ENCODE measurements around the gene ZNF827.

Gene ZNF827

GRCh38 chr4:145823743-145824142 is 114.9 kb downstream of the ZNF827 start:
- Histone ChIP-seq H3K36me3 (ENCODE audit: low read depth) (no peaks in the 10 kb centered on the region), H3K4me3 (ENCODE audit: severe bottlenecking) (no peak overlapping the region), H3K27me3 (ENCODE audit: insufficient read depth, poor library complexity, severe bottlenecking) (no peaks in the 10 kb centered on the region), H3K27ac (ENCODE audit: poor library complexity, severe bottlenecking) (no peak overlapping the region), H3K4me1 (ENCODE audit: insufficient read depth, poor library complexity, severe bottlenecking) (peaks cover 9% of the 10 kb centered on the region), H3K9me3 (ENCODE audit: severe bottlenecking) (no peaks in the 10 kb centered on the region)
- TF ChIP-seq CTCF (IDR thresholded peaks at IDR 0.05; ENCODE audit: poor library complexity, severe bottlenecking), result no peak
- ATAC-seq (ENCODE audit: low read depth), result no peak
- DNase-seq (ENCODE audit: low spot score), result no peak

- Histone ChIP-seq H3K4me1 (ENCODE audit: insufficient read depth, poor library complexity, severe bottlenecking) (peaks cover 9% of the 10 kb centered on the region), H3K4me3 (ENCODE audit: severe bottlenecking) (no peak overlapping the region), H3K27ac (ENCODE audit: poor library complexity, severe bottlenecking) (no peak overlapping the region), H3K27me3 (ENCODE audit: insufficient read depth, poor library complexity, severe bottlenecking) (no peaks in the 10 kb centered on the region), H3K9me3 (ENCODE audit: severe bottlenecking) (no peaks in the 10 kb centered on the region), H3K36me3 (ENCODE audit: low read depth) (no peaks in the 10 kb centered on the region)
- no peak for DNase-seq (ENCODE audit: low spot score)
- no peak for ATAC-seq (ENCODE audit: low read depth)
- TF ChIP-seq CTCF (IDR thresholded peaks at IDR 0.05; ENCODE audit: poor library complexity, severe bottlenecking), result no peak
These were observed 116.0 kb downstream of the ZNF827 start for GRCh38 chr4:145822581-145822980.

GRCh38 chr4:145822181-145822580 is 116.4 kb downstream of the ZNF827 start:
- H3K27me3 ChIP-seq (ENCODE audit: insufficient read depth, poor library complexity, severe bottlenecking), result no peaks in the 10 kb centered on the region
- DNase-seq (ENCODE audit: low spot score), result no peak
- no peak for TF ChIP-seq CTCF (IDR thresholded peaks at IDR 0.05; ENCODE audit: poor library complexity, severe bottlenecking)
- H3K36me3 ChIP-seq (ENCODE audit: low read depth), result no peaks in the 10 kb centered on the region
- ATAC-seq (ENCODE audit: low read depth), result no peak
- no peak overlapping the region for H3K4me3 ChIP-seq (ENCODE audit: severe bottlenecking)
- H3K4me1 ChIP-seq (ENCODE audit: insufficient read depth, poor library complexity, severe bottlenecking), result peaks cover 9% of the 10 kb centered on the region
- H3K27ac ChIP-seq (ENCODE audit: poor library complexity, severe bottlenecking), result no peak overlapping the region
- H3K9me3 ChIP-seq (ENCODE audit: severe bottlenecking), result no peaks in the 10 kb centered on the region

GRCh38 chr4:145821766-145822165 is 116.9 kb downstream of the ZNF827 start:
- no peaks in the 10 kb centered on the region for H3K27me3 ChIP-seq (ENCODE audit: insufficient read depth, poor library complexity, severe bottlenecking)
- no peak overlapping the region for H3K27ac ChIP-seq (ENCODE audit: poor library complexity, severe bottlenecking)
- TF ChIP-seq CTCF (IDR thresholded peaks at IDR 0.05; ENCODE audit: poor library complexity, severe bottlenecking), result no peak
- H3K36me3 ChIP-seq (ENCODE audit: low read depth), result no peaks in the 10 kb centered on the region
- H3K4me1 ChIP-seq (ENCODE audit: insufficient read depth, poor library complexity, severe bottlenecking), result peaks cover 9% of the 10 kb centered on the region
- H3K4me3 ChIP-seq (ENCODE audit: severe bottlenecking), result no peak overlapping the region
- no peaks in the 10 kb centered on the region for H3K9me3 ChIP-seq (ENCODE audit: severe bottlenecking)
- ATAC-seq (ENCODE audit: low read depth) (no peak), DNase-seq (ENCODE audit: low spot score) (no peak)

GRCh38 chr4:145820407-145820806 is 118.2 kb downstream of the ZNF827 start:
- TF ChIP-seq CTCF (IDR thresholded peaks at IDR 0.05; ENCODE audit: poor library complexity, severe bottlenecking), result no peak
- no peak for DNase-seq (ENCODE audit: low spot score)

More at GRCh38 chr4:145820407-145820806, 118.2 kb downstream of the ZNF827 start:
- ATAC-seq (ENCODE audit: low read depth), result no peak
- Histone ChIP-seq H3K27ac (ENCODE audit: poor library complexity, severe bottlenecking) (no peak overlapping the region), H3K4me3 (ENCODE audit: severe bottlenecking) (no peak overlapping the region), H3K9me3 (ENCODE audit: severe bottlenecking) (no peaks in the 10 kb centered on the region), H3K36me3 (ENCODE audit: low read depth) (no peaks in the 10 kb centered on the region), H3K4me1 (ENCODE audit: insufficient read depth, poor library complexity, severe bottlenecking) (peaks cover 9% of the 10 kb centered on the region), H3K27me3 (ENCODE audit: insufficient read depth, poor library complexity, severe bottlenecking) (no peaks in the 10 kb centered on the region)

Measured in RWPE2 (cell line).